GM23338 (cell line): ENCODE results near the gene TMEM11. TPM values are rescaled to one million over a fixed set of nuclear protein-coding genes. Genes with fewer than 3 reads are reported as not detected.

Experiments used
- ATAC-seq: fragments of 200-7000 bp; cut with Tn5 transposase; 3 replicates; pipeline ENCODE4 v1.9.1; 2020
- DNase-seq: peaks from one replicate; pipeline ENCODE4 v3.0.0-alpha.2; 2015; ENCODE audit warnings: low spot score
- H2AFZ ChIP-seq: fragments of 200-600 bp; sonication (generic); 2 replicates; pipeline ENCODE4 v1.8.0; 2016; ENCODE audit warnings: antibody characterized with exemption, mild to moderate bottlenecking, moderate library complexity
- H3F3A ChIP-seq: fragments of 200-600 bp; sonication (generic); replicated peaks from 2 replicates; pipeline ENCODE4 v1.8.0; 2017; ENCODE audit warnings: antibody characterized with exemption, mixed run types, low read depth
- H3K27ac ChIP-seq: fragments of 200-600 bp; sonication (generic); 2 replicates; pipeline ENCODE4 v1.6.1; 2016; ENCODE audit warnings: low read depth
- H3K27me3 ChIP-seq: fragments of 200-600 bp; sonication (generic); 2 replicates; pipeline ENCODE4 v1.8.0; 2016; ENCODE audit warnings: mild to moderate bottlenecking, mixed run types, moderate library complexity; ENCODE audit not compliant: insufficient read depth
- H3K36me3 ChIP-seq: fragments of 200-600 bp; sonication (generic); 2 replicates; pipeline ENCODE4 v1.8.0; 2016; ENCODE audit warnings: mild to moderate bottlenecking; ENCODE audit not compliant: insufficient read depth
- H3K4me1 ChIP-seq: fragments of 200-600 bp; sonication (generic); 2 replicates; pipeline ENCODE4 v1.8.0; 2016; ENCODE audit warnings: mild to moderate bottlenecking, moderate library complexity; ENCODE audit not compliant: insufficient read depth
- H3K4me2 ChIP-seq: fragments of 200-600 bp; sonication (generic); 2 replicates; pipeline ENCODE4 v1.7.1; 2017; ENCODE audit warnings: mixed run types
- H3K4me3 ChIP-seq: fragments of 200-600 bp; sonication (generic); 2 replicates; pipeline ENCODE4 v1.6.1; 2016; ENCODE audit warnings: mixed run types
- H3K79me2 ChIP-seq: fragments of 200-600 bp; sonication (generic); replicated peaks from 2 replicates; pipeline ENCODE4 v1.8.0; 2017; ENCODE audit warnings: mild to moderate bottlenecking; ENCODE audit not compliant: insufficient read depth
- H3K9me2 ChIP-seq: fragments of 200-600 bp; sonication (generic); 2 replicates; pipeline ENCODE4 v1.8.0; 2017; ENCODE audit not compliant: insufficient read depth
- H4K20me1 ChIP-seq: fragments of 200-600 bp; sonication (generic); replicated peaks from 2 replicates; pipeline ENCODE4 v1.8.0; 2017; ENCODE audit warnings: mild to moderate bottlenecking; ENCODE audit not compliant: insufficient read depth
- H3K27ac Mint-ChIP-seq: 2 replicates; pipeline ENCODE4 v1.8.0; 2020; ENCODE audit warnings: inconsistent platforms, mild to moderate bottlenecking, moderate library complexity, mixed read lengths
- H3K27me3 Mint-ChIP-seq: 3 replicates; pipeline ENCODE4 v1.8.0; 2022; ENCODE audit warnings: low read depth, mild to moderate bottlenecking, moderate library complexity, mixed read lengths, inconsistent platforms; ENCODE audit not compliant: insufficient read depth, poor library complexity
- H3K36me3 Mint-ChIP-seq: 3 replicates; pipeline ENCODE4 v1.8.0; 2021; ENCODE audit warnings: low read depth, mild to moderate bottlenecking, inconsistent platforms, moderate library complexity, mixed read lengths
- H3K4me1 Mint-ChIP-seq: 3 replicates; pipeline ENCODE4 v1.8.0; 2020; ENCODE audit warnings: mild to moderate bottlenecking, inconsistent platforms, mixed read lengths
- H3K4me3 Mint-ChIP-seq: 3 replicates; pipeline ENCODE4 v1.8.0; 2021; ENCODE audit warnings: moderate library complexity, mild to moderate bottlenecking, inconsistent platforms, mixed read lengths
- H3K9me3 Mint-ChIP-seq: 3 replicates; pipeline ENCODE4 v1.8.0; 2020; ENCODE audit warnings: moderate library complexity, mild to moderate bottlenecking, inconsistent platforms, mixed read lengths
- CREB1 ChIP-seq: fragments of 250-450 bp; sonication (Bioruptor Pico); IDR thresholded peaks from 2 replicates; pipeline ENCODE4 v1.5.0; 2020; ENCODE audit warnings: low read depth, mild to moderate bottlenecking, moderate library complexity
- JUNB ChIP-seq: IDR thresholded peaks from one replicate; pipeline ENCODE4 v1.6.1; 2016; ENCODE audit warnings: antibody characterized with exemption; ENCODE audit not compliant: unreplicated experiment
- POLR2AphosphoS5 ChIP-seq: IDR thresholded peaks from 2 replicates; pipeline ENCODE4 v1.6.1; 2016; ENCODE audit warnings: antibody characterized with exemption, low read depth
- STAT1 ChIP-seq: IDR thresholded peaks from one replicate; pipeline ENCODE4 v1.6.1; 2016; ENCODE audit warnings: antibody characterized with exemption; ENCODE audit not compliant: unreplicated experiment
- ZNF331 ChIP-seq: fragments of 250-450 bp; sonication (Bioruptor Pico); IDR thresholded peaks from 2 replicates; pipeline ENCODE4 v1.5.0; 2020; ENCODE audit warnings: low read depth, mild to moderate bottlenecking, moderate library complexity
- long read RNA-seq: library from polyadenylated mRNA; unstranded; transcript quantifications from one replicate; pipeline ENCODE4 v2.0.0, GENCODE V29; 2020; ENCODE audit not compliant: unreplicated experiment
- polyA plus RNA-seq: library from polyadenylated mRNA; unstranded; fragments of >200 nt; fragmentation: Nextera tagmentation; extraction: Ambion mirVana; gene quantifications from 2 replicates; pipeline ENCODE4 v1.2.1, GENCODE V29; 2016
- total RNA-seq: library from RNA; depleted of rRNA; stranded (reverse); fragments of >200 nt; shearing (Covaris generic); gene quantifications from 2 replicates; pipeline ENCODE4 v1.2.3, GENCODE V29; 2014; rRNA removed
- TF ChIP-seq, protein P1 (sequence below): IDR thresholded peaks from 2 replicates; pipeline ENCODE4 v1.6.1; 2016; ENCODE audit warnings: antibody characterized with exemption
- TF ChIP-seq, protein P2 (sequence below), 2 experiments: fragments of 200-600 bp in 1 of 2; sonication (generic) in 1 of 2; conservative IDR thresholded peaks; 2 replicates each; pipeline versions ENCODE4 v1.5.1 to v1.6.1; 2016 to 2017; ENCODE audit warnings: antibody characterized with exemption in 2 of 2, low read depth in 2 of 2, mild to moderate bottlenecking in 2 of 2, moderate library complexity in 1 of 2
- TF ChIP-seq, protein P3 (sequence below): fragments of 250-450 bp; sonication (Bioruptor Pico); IDR thresholded peaks from 2 replicates; pipeline ENCODE4 v1.5.0; 2020; ENCODE audit warnings: mild to moderate bottlenecking, moderate library complexity

The TMEM11 gene, protein sequence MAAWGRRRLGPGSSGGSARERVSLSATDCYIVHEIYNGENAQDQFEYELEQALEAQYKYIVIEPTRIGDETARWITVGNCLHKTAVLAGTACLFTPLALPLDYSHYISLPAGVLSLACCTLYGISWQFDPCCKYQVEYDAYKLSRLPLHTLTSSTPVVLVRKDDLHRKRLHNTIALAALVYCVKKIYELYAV
- total RNA-seq (38.5 and 40.0 TPM in 2 replicates), polyA plus RNA-seq (84.8 and 90.2 TPM in 2 replicates)
- long read RNA-seq, transcript TMEM11-201 (2 exons, 2,095 nt) = major isoform, 56 of 84 reads
- long read RNA-seq, transcript TMEM11-202 (3 exons, 1,246 nt) = minor isoform, 25 of 84 reads
- long read RNA-seq, partial matches to known transcripts = 1 of 84 reads
- long read RNA-seq, other reads (novel, unspliced or antisense) = 2 of 84 reads

DNA sequence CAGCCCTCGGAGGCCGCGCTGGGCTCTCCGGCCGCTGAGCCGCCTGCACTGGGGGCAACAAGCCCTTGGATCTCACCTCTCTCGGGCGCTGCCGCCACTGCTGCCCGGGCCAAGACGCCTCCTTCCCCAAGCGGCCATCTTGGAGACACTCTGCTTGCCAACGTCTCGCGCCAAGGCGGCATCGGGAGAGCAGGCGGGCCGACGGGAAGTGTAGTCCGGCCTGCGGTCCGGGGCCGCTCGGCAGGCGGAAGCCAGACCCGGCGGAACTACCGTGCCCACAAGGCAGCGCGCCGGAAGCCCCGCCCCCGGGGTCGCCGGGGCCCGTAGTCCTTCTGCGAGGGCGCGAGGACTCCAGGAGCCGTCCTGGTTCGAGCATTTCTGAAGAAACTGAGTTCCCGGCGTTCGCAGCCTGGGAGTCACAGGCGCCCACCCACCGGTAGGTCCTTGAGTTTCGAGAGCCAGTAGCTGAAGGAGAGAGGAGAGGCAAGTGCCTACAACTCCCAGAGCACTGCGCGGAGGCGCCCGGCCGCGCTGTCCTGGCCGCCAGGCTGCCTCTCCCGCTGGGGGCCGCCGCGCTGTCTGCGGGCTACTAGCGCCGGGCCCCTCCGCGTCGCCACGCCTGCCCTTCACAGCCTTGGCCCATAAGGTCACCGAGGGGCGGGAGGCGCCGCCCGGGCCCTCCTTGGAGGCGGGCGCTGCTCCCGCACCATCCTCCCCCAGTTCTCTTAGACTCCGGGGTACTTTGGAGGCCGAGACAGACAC is at the start of gene TMEM11:
TSS of gene TMEM11 (minus strand) at position 147 of the 762 bp plus-strand sequence. CDS start at position 138, 9 bp downstream.
- H2AFZ ChIP-seq = peak within 1 kb of the TSS; percentile 92; the same call in 1 of the 2 replicates
- Mint-ChIP-seq H3K4me3 (peak within 1 kb of the TSS; percentile 98), H3K9me3 (no peaks in the 10 kb centered on the region), H3K27me3 (peaks cover 2% of the 10 kb centered on the region), H3K27ac (peak within 1 kb of the TSS; percentile 98), H3K4me1 (peaks cover 38% of the 10 kb centered on the region), H3K36me3 (peaks cover 14% of the 10 kb centered on the region)
- peaks cover 6% of the 10 kb centered on the region for H3F3A ChIP-seq
- TF ChIP-seq POLR2AphosphoS5 = peak; percentile 70
- TF ChIP-seq JUNB = no peak
- TF ChIP-seq, protein P1, sequence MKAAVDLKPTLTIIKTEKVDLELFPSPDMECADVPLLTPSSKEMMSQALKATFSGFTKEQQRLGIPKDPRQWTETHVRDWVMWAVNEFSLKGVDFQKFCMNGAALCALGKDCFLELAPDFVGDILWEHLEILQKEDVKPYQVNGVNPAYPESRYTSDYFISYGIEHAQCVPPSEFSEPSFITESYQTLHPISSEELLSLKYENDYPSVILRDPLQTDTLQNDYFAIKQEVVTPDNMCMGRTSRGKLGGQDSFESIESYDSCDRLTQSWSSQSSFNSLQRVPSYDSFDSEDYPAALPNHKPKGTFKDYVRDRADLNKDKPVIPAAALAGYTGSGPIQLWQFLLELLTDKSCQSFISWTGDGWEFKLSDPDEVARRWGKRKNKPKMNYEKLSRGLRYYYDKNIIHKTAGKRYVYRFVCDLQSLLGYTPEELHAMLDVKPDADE = peak; percentile 98
- no peak for TF ChIP-seq ZNF331 (CRISPR knock-in tag)
- TF ChIP-seq CREB1 (CRISPR knock-in tag) = peak; percentile 59
- TF ChIP-seq, protein P2, sequence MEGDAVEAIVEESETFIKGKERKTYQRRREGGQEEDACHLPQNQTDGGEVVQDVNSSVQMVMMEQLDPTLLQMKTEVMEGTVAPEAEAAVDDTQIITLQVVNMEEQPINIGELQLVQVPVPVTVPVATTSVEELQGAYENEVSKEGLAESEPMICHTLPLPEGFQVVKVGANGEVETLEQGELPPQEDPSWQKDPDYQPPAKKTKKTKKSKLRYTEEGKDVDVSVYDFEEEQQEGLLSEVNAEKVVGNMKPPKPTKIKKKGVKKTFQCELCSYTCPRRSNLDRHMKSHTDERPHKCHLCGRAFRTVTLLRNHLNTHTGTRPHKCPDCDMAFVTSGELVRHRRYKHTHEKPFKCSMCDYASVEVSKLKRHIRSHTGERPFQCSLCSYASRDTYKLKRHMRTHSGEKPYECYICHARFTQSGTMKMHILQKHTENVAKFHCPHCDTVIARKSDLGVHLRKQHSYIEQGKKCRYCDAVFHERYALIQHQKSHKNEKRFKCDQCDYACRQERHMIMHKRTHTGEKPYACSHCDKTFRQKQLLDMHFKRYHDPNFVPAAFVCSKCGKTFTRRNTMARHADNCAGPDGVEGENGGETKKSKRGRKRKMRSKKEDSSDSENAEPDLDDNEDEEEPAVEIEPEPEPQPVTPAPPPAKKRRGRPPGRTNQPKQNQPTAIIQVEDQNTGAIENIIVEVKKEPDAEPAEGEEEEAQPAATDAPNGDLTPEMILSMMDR (conservative IDR thresholded peaks at IDR 0.05; ENCODE audit: low read depth in 2 of 2) = no peak
- TF ChIP-seq STAT1 = no peak
- H4K20me1 ChIP-seq = peaks cover 43% of the 10 kb centered on the region
- ATAC-seq (peak; percentile 88), DNase-seq (peak; percentile 98)
- H3K36me3 ChIP-seq = peaks cover 6% of the 10 kb centered on the region; the same call in 1 of the 2 replicates
- H3K79me2 ChIP-seq = peaks cover 59% of the 10 kb centered on the region
- peak within 1 kb of the TSS; percentile 98 for H3K4me3 ChIP-seq
- H3K27ac ChIP-seq = peak within 1 kb of the TSS; percentile 99
- no peaks in the 10 kb centered on the region for H3K9me2 ChIP-seq
- H3K27me3 ChIP-seq = no peaks in the 10 kb centered on the region
- H3K4me2 ChIP-seq = peak within 1 kb of the TSS; percentile 98
- peaks cover 21% of the 10 kb centered on the region for H3K4me1 ChIP-seq

DNA sequence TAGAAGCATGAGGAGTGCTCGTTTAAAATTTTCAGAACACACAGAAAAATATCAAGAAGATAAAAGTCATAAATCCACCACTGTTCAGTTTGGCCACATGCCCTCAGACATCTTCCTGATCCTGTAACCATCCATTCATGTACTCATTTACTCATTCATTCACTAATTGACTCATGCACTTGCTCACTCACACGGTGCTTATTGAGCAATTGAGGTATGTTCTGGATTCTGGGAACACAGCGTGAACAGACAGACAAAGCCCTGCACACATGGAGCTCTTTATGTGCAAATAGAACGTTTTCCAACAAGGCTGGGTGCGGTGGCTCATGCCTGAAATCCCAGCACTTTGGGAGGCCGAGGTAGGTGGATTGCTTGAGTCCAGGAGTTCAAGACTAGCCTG is 49.4 kb upstream of the TMEM11 start:
- no peaks in the 10 kb centered on the region for H3K27me3 ChIP-seq
- Mint-ChIP-seq H3K36me3 (no peaks in the 10 kb centered on the region), H3K9me3 (no peaks in the 10 kb centered on the region; the same call in 2 of the 3 replicates), H3K27me3 (no peaks in the 10 kb centered on the region), H3K27ac (no peak overlapping the region), H3K4me3 (no peak overlapping the region), H3K4me1 (peaks cover 6% of the 10 kb centered on the region; the same call in 2 of the 3 replicates)
- no peaks in the 10 kb centered on the region for H3K4me1 ChIP-seq
- DNase-seq (no peak), ATAC-seq (no peak)
- H3K79me2 ChIP-seq = no peaks in the 10 kb centered on the region
- H3K4me2 ChIP-seq = no peak overlapping the region
- no peaks in the 10 kb centered on the region for H3K36me3 ChIP-seq
- no peak overlapping the region for H3K4me3 ChIP-seq
- H3F3A ChIP-seq = no peaks in the 10 kb centered on the region
- no peak overlapping the region for H3K27ac ChIP-seq
- no peaks in the 10 kb centered on the region for H4K20me1 ChIP-seq
- no peaks in the 10 kb centered on the region for H3K9me2 ChIP-seq
- H2AFZ ChIP-seq = 0 out of 2 replicates have a peak overlapping the region, but pooled peaks have one; percentile 63
- TF ChIP-seq STAT1 = no peak
- TF ChIP-seq, protein P3, sequence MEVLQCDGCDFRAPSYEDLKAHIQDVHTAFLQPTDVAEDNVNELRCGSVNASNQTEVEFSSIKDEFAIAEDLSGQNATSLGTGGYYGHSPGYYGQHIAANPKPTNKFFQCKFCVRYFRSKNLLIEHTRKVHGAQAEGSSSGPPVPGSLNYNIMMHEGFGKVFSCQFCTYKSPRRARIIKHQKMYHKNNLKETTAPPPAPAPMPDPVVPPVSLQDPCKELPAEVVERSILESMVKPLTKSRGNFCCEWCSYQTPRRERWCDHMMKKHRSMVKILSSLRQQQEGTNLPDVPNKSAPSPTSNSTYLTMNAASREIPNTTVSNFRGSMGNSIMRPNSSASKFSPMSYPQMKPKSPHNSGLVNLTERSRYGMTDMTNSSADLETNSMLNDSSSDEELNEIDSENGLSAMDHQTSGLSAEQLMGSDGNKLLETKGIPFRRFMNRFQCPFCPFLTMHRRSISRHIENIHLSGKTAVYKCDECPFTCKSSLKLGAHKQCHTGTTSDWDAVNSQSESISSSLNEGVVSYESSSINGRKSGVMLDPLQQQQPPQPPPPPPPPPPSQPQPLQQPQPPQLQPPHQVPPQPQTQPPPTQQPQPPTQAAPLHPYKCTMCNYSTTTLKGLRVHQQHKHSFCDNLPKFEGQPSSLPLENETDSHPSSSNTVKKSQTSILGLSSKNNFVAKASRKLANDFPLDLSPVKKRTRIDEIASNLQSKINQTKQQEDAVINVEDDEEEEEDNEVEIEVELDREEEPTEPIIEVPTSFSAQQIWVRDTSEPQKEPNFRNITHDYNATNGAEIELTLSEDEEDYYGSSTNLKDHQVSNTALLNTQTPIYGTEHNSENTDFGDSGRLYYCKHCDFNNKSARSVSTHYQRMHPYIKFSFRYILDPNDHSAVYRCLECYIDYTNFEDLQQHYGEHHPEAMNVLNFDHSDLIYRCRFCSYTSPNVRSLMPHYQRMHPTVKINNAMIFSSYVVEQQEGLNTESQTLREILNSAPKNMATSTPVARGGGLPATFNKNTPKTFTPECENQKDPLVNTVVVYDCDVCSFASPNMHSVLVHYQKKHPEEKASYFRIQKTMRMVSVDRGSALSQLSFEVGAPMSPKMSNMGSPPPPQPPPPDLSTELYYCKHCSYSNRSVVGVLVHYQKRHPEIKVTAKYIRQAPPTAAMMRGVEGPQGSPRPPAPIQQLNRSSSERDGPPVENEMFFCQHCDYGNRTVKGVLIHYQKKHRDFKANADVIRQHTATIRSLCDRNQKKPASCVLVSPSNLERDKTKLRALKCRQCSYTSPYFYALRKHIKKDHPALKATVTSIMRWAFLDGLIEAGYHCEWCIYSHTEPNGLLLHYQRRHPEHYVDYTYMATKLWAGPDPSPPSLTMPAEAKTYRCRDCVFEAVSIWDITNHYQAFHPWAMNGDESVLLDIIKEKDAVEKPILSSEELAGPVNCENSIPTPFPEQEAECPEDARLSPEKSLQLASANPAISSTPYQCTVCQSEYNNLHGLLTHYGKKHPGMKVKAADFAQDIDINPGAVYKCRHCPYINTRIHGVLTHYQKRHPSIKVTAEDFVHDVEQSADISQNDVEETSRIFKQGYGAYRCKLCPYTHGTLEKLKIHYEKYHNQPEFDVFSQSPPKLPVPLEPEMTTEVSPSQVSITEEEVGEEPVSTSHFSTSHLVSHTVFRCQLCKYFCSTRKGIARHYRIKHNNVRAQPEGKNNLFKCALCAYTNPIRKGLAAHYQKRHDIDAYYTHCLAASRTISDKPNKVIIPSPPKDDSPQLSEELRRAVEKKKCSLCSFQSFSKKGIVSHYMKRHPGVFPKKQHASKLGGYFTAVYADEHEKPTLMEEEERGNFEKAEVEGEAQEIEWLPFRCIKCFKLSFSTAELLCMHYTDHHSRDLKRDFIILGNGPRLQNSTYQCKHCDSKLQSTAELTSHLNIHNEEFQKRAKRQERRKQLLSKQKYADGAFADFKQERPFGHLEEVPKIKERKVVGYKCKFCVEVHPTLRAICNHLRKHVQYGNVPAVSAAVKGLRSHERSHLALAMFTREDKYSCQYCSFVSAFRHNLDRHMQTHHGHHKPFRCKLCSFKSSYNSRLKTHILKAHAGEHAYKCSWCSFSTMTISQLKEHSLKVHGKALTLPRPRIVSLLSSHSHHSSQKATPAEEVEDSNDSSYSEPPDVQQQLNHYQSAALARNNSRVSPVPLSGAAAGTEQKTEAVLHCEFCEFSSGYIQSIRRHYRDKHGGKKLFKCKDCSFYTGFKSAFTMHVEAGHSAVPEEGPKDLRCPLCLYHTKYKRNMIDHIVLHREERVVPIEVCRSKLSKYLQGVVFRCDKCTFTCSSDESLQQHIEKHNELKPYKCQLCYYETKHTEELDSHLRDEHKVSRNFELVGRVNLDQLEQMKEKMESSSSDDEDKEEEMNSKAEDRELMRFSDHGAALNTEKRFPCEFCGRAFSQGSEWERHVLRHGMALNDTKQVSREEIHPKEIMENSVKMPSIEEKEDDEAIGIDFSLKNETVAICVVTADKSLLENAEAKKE = no peak
- no peak for TF ChIP-seq JUNB
